Pancreas (tissue), 10 donors: ENCODE results near the gene TSPAN17. TPM values are rescaled to one million over a fixed set of nuclear protein-coding genes. Genes with fewer than 3 reads are reported as not detected.

ENCODE experiments used
- ATAC-seq, 4 donors: fragments of 200-7000 bp; cut with Tn5 transposase; one replicate each; pipeline versions ENCODE4 v1.8.0 to v1.9.1; 2020; ENCODE audit warnings: mild to moderate bottlenecking in 4 of 4, moderate library complexity in 4 of 4
- DNase-seq, 6 donors: peaks; one replicate each; pipeline ENCODE4 v3.0.0-alpha.2; 2020
- FAIRE-seq: peaks from 2 replicates; lab custom pipeline; 2012; peaks lifted over from hg19 to GRCh38; lab: Jason Lieb, UNC
- H3K27ac ChIP-seq, 4 donors: fragments of 200-600 bp; sonication (generic); 1 replicate in 3 of 4; 2 replicates in 1 of 4; pipeline versions ENCODE4 v1.5.0 to v1.8.0; 2020
- H3K27me3 ChIP-seq, 4 donors: fragments of 200-600 bp; one replicate each; pipeline ENCODE4 v1.8.0; 2021
- H3K36me3 ChIP-seq, 3 donors: fragments of 200-600 bp; sonication (generic) in 1 of 3; one replicate each; pipeline versions ENCODE4 v1.5.0 to v1.8.0; 2020 to 2021
- H3K4me1 ChIP-seq, 3 donors: fragments of 200-600 bp; one replicate each; pipeline ENCODE4 v1.8.0; 2021
- H3K4me3 ChIP-seq, 4 donors: fragments of 200-600 bp; sonication (generic) in 2 of 4; one replicate each; pipeline versions ENCODE4 v1.5.0 to v1.8.0; 2020 to 2021
- H3K9me3 ChIP-seq, 4 donors: fragments of 200-600 bp; one replicate each; pipeline ENCODE4 v1.8.0; 2021
- WGBS, 2 donors: extraction: QIAGEN DNeasy Blood & Tissue Kit; methylation state at CpG; one replicate each; pipeline ENCODE4 v1.1.7; 2013; 5-methylcytosine and 5-hydroxymethylcytosine counted together
- intact Hi-C, 3 donors: fragments of 100-400 bp; cut with DNase I; formaldehyde crosslinking; loops; one replicate each; pipeline versions ENCODE4 v1.11.1 to v1.14.2; 2022
- polyA plus RNA-seq, 2 donors: library from polyadenylated mRNA; stranded (reverse); fragments of 200-250 nt; gene quantifications; one replicate each; pipeline ENCODE4 v1.2.3, GENCODE V29; 2013
- total RNA-seq, 6 donors: library from RNA; stranded (reverse); fragmentation: NEBNext Ultra II Directional in 4 of 6; extraction: Animal tissue kit (Norgen Biotek cat#: 25700) in 4 of 6; gene quantifications; one replicate each; pipeline versions ENCODE4 v1.2.1 to v1.2.4, GENCODE V29; 2021 to 2023
- TF ChIP-seq, protein P1 (sequence below), 4 donors: fragments of 200-600 bp; sonication (generic) in 3 of 4; IDR thresholded peaks; one replicate each; pipeline versions ENCODE4 v1.5.0 to v1.8.0; 2021; ENCODE audit warnings: antibody characterized with exemption in 4 of 4
- donor health status: healthy with polysubstance abuse.
- donor health status: DM: no; HTN: no; CAD: no; lungs with moderate emphysema.
- donor health status: DM: no; HTN: no; CAD: no.
- donor health status: control.
- donor health status: control.
- donor health status: Bipolar disorder and iron deficiency.
- donor health status: DM: yes; HTN: yes; CAD: no.
- donor health status: DM: no; HTN: no; CAD: no.
- donor health status: DM: no; HTN: no; CAD: no.
- donor health status: DM: yes; HTN: yes; CAD: no.

Gene TSPAN17
- total and polyA plus RNA-seq, 8 donors, result 12.4 to 30.1 (median 18.7) TPM

DNA sequence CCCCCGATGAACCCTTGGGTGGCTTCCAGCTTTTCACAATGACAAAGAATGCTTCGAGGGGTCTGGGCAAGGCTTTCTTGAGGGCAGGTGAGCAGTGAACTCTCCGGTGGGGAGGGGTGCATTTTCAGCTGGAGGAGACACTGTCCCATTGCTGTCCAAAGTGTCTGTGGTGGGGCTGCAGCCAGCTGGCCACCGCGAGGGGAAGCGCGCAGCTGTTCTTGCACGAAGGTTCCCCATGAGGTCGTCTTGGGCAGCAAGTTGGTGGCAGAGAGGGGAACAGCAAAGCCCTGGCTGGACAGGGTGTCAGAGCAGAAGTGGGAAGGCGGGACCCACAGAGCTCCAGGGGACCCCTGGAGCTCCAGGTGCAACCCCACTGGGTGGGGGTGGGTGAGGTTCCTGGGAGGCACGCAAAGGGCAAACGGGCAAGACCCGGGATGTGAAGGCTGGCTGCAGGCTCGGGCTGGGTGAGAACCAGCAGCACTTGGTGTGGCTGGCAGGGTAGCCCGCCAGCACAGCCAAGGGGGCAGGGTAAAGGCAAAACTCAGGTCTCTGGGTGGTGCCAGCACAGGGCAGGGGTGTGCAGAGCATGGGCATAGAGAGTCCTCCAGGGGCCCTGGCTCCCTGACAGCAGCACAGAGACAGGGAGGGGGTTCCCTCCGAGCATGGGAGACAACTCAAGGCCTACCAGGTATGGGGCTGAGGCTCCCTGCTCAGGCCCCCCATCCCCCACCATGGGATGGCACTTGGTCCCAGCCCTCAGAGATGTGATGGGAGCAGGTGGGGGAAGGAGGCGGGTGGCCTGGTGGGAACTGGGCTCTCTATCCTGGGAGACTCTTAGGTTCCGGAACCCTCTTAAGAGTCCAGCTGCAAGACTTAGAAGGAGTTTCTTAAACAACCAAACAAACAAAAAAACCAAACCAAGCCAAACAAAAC lies 26.6 kb downstream of the TSPAN17 start:
- 65 to 71% methylated on average over 18 of the region's 18 CpGs for WGBS, 2 donors
- FAIRE-seq (no peak), ATAC-seq (no peak), DNase-seq (no peak)
- Histone ChIP-seq H3K27ac (no peak overlapping the region), H3K9me3 (no peaks in the 10 kb centered on the region), H3K27me3 (no peaks in the 10 kb centered on the region), H3K36me3 (no peaks in the 10 kb centered on the region), H3K4me1 (no peaks in the 10 kb centered on the region), H3K4me3 (no peak overlapping the region)
- intact Hi-C loops, result no loop called here
- TF ChIP-seq, protein P1, sequence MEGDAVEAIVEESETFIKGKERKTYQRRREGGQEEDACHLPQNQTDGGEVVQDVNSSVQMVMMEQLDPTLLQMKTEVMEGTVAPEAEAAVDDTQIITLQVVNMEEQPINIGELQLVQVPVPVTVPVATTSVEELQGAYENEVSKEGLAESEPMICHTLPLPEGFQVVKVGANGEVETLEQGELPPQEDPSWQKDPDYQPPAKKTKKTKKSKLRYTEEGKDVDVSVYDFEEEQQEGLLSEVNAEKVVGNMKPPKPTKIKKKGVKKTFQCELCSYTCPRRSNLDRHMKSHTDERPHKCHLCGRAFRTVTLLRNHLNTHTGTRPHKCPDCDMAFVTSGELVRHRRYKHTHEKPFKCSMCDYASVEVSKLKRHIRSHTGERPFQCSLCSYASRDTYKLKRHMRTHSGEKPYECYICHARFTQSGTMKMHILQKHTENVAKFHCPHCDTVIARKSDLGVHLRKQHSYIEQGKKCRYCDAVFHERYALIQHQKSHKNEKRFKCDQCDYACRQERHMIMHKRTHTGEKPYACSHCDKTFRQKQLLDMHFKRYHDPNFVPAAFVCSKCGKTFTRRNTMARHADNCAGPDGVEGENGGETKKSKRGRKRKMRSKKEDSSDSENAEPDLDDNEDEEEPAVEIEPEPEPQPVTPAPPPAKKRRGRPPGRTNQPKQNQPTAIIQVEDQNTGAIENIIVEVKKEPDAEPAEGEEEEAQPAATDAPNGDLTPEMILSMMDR (IDR thresholded peaks at IDR 0.05), result no peak

DNA sequence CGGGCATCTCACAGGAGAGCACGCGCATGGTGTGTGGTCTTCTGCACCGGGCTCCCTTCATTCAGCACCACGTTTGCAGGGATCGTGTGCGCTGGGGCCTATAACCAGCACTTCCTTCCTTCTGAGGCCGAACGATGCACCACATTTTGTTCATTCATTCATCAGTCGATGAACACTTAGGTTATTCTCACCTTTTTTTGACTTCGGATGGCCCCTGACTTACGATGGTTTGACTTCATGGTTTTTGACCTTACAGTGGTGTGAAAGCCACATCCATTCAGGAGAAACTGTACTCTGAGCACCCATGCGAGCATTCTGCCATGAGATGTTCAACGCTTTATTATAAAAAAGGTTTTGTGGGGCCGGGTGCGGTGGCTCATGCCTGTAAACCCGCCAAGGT lies 27.5 kb downstream of the TSPAN17 start:
- ATAC-seq (no peak), FAIRE-seq (no peak), DNase-seq (no peak)
- TF ChIP-seq, protein P1 (IDR thresholded peaks at IDR 0.05), result no peak
- H3K9me3 ChIP-seq, result no peaks in the 10 kb centered on the region
- no peaks in the 10 kb centered on the region for H3K36me3 ChIP-seq
- no peaks in the 10 kb centered on the region for H3K4me1 ChIP-seq
- H3K27ac ChIP-seq, result no peak overlapping the region
- intact Hi-C loops, result no loop called here
- H3K4me3 ChIP-seq, result no peak overlapping the region
- H3K27me3 ChIP-seq, result no peaks in the 10 kb centered on the region
- WGBS, 2 donors, result 76 to 87% methylated on average over 17 of the region's 17 CpGs

GRCh38 chr5:176675676-176676360 lies 28.5 kb downstream of the TSPAN17 start:
- intact Hi-C loops, result no loop called here
- 61 to 63% methylated on average over 19 of the region's 19 CpGs for WGBS, 2 donors
- ATAC-seq, result peak in 1 of 4 donors; percentile 40
- TF ChIP-seq, protein P1 (IDR thresholded peaks at IDR 0.05), result peak in 1 of 4 donors; percentile 11
- Histone ChIP-seq H3K4me3 (no peak overlapping the region), H3K36me3 (no peaks in the 10 kb centered on the region), H3K9me3 (no peaks in the 10 kb centered on the region), H3K27me3 (peaks cover 0 to 4% (median 2%) of the 10 kb centered on the region in 4 donors), H3K27ac (no peak overlapping the region), H3K4me1 (no peaks in the 10 kb centered on the region)
- no peak for FAIRE-seq
- DNase-seq, result no peak

DNA sequence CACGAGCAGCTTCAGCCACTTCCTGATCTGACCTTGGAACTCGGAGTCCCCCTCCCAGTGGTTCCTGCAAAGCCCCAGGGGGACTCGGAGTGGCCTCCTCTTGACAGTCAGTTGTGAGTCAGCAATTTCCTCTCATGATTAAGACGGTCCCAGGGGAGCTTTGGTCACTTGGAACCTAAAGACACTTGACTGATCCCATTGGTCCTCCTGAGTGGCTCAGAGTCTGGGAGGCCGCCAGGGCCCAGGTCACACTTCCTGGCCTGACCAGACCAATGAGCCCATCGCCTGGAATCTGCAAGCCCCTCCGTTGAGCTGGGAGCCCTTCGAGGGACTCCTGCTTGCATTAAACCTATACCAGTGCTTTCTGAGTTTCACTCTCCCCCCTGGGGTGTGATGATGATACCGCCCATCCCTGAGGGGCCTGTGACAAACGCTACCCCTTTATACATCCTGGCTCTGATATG lies 29.1 kb downstream of the TSPAN17 start:
- WGBS, 2 donors, result 55 to 56% methylated on average over 10 of the region's 10 CpGs
- DNase-seq, result no peak
- TF ChIP-seq, protein P1 (IDR thresholded peaks at IDR 0.05), result no peak
- no peaks in the 10 kb centered on the region for H3K36me3 ChIP-seq
- no peak for ATAC-seq
- H3K4me3 ChIP-seq, result no peak overlapping the region
- peaks cover 0 to 4% (median 2%) of the 10 kb centered on the region in 4 donors for H3K27me3 ChIP-seq
- H3K27ac ChIP-seq, result no peak overlapping the region
- intact Hi-C loops, result no loop called here
- H3K4me1 ChIP-seq, result no peaks in the 10 kb centered on the region
- no peaks in the 10 kb centered on the region for H3K9me3 ChIP-seq
- FAIRE-seq, result no peak
